ENCODE results near the gene PSMB9.

PSMB9 gene

DNA sequence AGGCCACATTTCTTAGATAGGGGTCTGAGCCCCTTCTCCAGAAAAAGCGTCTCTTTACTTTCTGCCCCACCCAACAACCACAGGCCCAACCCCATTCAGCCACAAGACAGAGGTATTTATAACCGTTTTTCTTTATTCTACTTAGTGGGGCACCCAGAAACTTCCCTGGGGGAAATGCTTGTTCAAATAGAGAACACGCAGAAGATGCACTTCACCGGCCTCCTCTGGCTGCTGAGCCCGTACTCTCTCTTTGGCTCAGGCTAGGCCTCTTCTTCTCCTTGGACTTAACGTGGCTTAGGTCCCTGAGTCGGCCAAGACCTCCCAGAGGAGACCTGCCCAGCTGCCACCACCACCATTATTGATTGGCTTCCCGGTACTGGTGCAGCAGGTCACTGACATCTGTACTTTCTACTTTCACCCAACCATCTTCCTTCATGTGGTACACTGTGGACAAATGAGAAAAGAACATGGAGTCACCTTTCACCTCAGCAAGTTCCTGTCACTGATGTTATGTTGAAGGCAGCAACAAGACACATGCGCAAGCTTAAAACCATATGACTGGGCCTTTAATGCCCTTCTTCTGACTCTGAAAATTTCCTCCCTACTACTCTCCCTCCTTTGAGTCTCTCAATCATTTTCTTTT is 13.3 kb upstream of the PSMB9 start:
- DNase-seq: peak in 1 of 5 experiments; percentile 86

DNA sequence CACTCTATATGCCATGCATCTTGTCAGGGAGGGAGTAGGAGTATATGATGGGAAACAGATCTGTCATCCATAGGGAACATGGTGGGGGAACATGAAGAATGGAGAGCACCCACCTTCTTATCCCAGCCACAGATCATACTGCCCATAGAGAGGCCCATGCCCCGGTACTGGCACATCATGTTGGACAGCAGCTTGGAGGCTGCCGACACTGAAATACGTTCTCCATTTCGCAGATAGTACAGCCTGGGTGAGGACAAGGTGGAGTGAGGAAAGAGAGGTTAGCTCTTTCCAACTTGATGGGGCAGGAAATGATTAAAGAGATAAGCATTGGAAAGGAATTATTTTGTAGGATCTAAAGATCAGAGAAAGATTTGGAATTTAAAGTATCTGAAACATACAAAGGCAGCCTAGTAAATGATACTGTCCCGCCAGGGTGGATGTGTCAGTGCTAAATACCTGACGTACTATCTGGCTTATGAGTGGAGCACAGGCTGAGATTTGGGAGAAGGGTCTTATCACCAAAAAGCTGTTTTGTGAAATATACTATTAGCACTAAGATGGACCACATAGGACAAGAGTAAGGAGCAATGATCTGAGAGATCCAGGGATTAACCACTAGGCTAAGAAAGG is 11.9 kb upstream of the PSMB9 start:
- DNase-seq: no peak

DNA sequence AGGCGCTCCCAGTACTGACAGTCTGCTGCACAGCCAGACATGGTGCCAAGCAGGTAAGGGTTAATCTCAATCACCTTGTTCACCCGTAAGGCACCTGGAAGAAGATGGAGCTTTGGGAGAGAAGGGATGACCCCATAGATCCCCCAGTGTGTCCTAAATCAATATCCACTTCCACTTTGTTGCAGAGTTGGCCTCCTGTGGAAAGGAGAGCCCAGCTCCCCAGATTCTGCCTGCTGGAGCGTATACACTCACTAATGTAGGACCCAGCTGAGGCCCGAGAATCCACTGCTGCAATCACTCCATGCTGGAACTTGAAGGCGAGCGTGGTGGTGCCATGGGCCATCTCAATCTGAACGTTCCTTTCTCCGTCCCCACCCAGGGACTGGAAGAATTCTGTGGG is 11.3 kb upstream of the PSMB9 start:
- no peak for DNase-seq

DNA sequence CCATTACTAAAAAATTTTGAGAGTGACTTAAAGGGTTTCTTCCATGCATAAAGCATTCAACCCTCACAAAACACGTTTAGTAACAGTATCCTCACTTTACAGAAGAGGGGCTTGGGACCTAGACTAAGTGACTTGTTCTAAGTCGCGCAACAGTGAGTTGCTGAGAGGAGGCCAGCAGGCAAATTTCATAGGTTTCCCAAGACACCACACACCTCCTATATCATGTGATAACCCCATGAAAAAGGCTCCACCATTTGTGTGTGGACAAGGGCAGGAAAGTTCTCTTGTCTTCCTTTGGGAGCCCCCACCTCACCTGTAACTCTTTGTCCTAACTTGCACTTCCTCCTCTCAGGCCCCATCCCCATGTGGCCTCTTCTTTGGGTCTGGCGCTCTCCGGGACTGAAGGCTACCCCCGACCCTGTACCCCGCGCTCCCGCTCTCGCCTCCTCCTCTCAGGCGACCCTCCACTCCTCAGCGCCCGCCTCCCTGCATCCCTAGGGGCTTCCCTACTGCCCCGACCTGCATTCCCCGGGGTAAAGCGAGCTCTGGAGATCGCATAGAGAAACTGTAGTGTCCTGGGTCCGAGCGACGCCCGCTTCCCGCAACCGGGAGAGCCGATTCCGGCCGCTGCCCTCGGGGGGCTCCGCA is 10.5 kb upstream of the PSMB9 start:
- DNase-seq: no peak

DNA sequence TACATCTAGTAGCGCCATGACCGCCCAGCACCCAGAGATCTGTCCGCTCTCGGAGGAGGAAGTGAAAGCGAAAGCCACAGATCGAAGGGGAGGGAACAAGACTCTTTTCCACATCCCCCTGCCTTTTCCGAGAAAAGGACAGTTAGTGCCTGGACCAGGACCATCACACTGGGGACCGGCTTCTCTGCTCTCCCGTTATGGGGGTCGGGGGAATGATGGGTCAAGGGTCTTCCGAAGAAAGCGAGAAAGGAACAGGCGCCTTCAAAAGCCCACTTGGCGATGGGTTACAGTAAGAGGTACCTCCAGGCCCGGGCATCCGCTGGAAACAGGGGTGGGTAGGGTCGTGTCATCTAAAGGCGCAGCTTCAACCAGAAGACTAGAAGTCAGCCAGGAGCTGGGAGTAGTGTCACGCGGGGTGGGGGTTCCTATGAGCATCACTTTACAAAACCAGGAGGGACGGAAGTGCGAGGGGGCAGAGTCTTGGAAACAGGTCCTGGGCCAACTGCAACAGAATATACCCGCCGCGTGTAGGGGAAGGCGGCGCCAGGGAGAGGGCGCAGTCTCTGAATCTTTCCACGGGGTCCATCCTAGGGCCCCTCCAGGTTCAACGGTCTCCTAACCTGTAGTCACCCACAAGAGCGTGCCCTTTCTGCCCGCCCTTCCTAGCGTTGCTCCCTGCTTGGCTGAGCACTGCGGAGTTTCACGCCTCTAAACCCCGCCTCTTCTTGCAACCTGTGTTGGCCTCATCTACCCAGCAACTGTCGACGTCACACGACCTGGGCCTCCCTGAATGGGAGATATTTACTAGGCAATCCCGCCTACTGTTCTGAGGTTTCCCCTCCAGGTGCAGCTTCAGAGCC is 9.8 kb upstream of the PSMB9 start, which contains the start of gene PSMB8:
Gene PSMB8 (minus strand): TSS at position 69 of the 860 bp plus-strand sequence. CDS start 51 bp downstream, at position 18.
- peak; percentile 81 to 98 (median 97) for DNase-seq

DNA sequence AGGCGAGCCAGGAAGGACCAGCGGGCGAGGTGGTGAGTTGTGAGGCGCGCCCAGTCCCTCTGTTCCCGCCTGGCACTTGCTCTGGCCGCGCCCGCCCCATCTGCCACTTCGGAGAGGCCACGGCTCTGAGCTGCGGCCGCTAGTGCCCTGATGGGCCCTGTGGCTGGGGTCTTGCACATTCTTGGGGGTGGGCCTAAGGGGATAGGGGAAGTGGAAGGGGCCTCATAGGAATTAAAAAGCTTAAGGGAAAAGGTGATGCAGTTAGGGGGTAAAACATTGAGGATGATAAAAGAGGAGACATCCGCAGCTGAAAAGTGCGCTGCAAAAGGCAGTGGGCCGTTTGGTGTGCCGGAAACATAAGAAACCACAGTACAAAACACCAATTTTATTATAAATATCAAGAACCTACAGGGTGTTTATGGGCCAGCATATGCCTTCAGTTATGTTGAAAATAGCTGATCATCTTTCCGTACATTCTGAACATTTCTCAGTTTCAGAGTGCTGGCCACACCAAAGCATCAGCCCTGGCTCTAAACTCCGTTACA is 9.1 kb upstream of the PSMB9 start:
- peak in 1 of 5 experiments; percentile 61 for DNase-seq

DNA sequence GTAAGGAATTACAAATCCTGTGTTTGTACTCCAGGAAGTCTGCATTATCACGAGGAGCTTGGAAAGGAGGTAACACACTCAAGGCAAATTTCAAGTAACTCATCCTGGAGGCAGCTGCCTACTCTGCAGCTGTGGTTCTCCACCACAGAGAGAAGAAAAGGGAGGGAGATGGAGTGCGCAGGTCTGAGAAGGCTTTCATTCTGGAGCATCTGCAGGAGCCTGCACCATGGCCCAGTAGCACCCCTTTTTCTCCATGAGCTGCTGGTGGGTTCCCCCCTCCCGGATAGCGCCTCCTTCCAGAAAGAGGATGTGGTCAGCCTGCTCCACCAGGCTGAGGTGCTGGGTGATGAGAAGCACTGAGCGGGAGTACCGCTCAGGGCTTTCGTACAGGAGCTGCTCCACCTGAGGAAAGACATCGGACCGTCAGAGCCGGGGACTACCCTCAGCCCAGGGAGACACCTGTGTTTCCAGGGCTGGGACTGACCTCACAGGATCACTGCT is 8.6 kb upstream of the PSMB9 start:
- peak in 3 of 5 experiments; percentile 36 to 77 (median 51) for DNase-seq

DNA sequence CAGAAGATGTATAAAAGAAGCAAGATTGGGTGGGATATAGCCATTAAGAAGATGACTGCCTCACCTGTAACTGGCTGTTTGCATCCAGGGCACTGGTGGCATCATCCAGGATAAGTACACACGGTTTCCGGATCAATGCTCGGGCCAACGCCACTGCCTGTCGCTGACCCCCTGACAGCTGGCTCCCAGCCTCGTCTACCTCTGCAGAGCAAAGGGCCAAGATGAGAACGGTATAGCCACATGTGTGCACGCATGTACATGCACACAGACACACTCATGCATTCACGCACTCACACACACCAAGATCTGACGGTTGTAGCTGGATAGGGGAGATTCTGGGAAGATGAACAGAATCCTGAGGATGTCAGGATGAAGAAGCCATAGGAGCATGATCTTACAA is 7.0 kb upstream of the PSMB9 start:
- DNase-seq: no peak

DNA sequence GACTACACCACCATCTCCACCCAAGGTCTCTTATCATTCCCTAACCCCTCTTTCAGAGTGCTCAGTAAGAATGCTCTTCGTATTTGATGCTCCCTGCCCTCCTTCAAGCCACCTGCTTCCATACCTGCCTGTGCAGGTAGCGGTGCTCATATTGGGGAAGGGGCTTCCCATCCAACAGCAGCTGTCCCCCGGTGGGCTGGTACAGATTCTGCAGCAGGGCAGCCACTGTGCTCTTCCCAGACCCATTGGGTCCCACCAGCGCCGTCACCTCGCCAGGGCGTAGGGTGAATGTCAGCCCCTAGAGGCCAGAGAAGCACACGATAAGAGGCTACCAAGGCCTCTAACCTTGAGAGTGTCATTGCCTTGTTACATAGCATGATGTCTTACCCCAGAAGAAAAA is 6.2 kb upstream of the PSMB9 start:
- no peak for DNase-seq

DNA sequence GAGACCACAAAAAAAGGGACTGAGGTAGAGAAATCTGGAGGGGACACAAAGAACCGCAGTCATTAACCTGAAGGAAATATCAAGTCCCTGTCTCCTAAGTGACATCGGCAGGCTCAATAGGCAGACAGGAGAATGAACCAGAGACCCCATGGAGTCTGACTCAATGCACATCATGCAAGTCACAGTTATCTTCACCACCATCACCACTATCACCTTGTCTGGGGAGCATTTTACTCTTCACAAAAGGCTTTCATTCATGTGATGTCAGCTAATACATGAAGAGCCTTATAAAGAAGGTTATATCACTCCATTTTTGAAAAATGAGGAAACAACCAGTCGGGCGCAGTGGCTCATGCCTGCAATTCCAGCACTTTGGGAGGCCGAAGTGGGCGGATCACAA is 4.9 kb upstream of the PSMB9 start:
- DNase-seq: peak in 1 of 5 experiments; percentile 66

DNA sequence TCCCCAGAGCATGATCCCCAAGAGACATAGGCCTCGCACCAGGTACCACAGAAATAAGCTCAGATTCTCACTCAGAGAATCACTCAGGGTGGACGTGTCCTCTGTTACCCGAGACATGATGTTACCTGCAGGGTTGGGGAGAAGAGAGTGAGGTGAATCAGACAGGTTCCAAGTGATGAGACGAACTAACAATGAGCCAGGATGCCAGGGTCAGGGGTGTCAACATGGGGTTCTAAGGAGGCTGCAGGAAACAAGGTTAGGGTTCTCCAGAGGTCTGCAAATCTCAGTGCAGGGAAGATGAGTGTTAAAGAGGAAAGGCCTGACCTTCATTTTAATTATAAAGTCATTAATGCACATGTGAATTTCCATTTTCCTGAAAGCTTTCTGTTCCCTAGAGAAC is 3.0 kb upstream of the PSMB9 start:
- no peak for DNase-seq

DNA sequence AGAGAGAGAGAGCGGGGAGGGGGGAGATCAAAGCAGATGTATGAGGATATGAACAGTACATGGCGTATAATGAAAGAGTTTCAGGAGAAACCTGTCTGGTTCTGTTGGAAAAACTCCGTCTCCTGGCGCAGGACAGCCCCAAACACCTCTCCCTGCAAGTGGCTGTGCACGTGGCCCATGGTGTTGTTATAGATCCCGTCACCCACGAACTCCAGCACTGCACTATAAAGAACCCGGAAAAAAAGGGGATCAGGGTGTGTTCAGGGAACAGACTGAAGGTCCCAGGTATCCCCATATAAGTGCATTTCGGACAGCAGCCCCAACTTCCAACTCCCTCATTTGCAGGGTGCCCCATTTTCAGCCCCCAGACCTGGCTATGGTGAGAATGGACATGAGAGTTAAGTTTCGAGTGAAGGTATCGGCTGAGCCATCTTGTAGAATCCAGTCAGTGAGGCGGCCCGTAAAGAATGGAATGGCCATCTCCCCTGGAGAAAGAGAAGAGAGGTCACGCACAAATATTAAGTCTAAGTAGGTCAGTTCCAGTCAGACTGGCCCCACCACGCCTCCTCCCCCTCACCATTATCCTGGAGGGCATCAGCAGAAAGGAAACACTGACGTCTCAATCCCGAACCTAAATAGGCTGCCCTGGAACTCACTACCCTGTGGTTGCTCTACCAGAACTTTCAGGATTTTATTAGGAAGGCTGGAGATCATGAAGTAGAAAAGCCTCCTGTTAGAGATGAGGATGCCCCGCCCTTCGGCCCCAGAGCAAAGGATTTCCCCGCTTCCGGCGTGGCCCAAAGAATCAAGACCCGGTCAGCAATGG is 1.8 kb upstream of the PSMB9 start:
- no peak for DNase-seq

DNA sequence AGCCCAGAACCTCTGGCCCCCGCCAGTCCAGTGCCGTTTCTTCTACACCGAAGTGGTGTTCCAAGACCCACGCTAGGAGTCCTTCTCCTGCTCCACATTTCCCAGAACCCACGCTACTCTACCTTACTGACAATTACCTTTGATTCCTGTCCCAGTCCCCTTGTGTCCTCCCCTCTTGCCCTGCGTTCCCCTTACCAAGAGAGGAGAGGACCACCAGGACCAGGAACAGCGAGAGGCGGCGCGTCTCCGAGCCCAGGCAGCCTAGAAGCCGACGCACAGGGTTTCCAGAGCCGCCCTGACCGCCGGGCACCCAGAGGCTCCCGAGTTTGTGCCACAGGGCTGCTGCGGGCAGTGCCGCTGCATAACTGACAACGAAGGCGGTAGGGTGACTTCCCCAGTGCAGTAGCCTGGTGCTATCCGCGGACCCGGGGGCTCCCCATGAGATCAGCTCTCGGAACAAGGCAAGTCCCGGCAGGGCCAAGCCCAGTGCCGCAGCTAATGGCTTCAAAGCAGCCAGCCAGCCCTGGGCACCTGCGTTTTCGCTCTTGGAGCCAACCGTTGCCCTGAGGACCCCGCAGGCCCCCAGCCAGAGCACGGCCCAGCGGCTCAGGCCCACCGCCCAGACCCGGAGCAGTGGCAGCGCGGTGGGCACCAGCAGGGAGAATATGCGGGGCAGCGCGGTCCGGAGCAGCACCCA is 1.0 kb upstream of the PSMB9 start:
- peak in 3 of 5 experiments; percentile 49 to 54 (median 53) for DNase-seq

DNA sequence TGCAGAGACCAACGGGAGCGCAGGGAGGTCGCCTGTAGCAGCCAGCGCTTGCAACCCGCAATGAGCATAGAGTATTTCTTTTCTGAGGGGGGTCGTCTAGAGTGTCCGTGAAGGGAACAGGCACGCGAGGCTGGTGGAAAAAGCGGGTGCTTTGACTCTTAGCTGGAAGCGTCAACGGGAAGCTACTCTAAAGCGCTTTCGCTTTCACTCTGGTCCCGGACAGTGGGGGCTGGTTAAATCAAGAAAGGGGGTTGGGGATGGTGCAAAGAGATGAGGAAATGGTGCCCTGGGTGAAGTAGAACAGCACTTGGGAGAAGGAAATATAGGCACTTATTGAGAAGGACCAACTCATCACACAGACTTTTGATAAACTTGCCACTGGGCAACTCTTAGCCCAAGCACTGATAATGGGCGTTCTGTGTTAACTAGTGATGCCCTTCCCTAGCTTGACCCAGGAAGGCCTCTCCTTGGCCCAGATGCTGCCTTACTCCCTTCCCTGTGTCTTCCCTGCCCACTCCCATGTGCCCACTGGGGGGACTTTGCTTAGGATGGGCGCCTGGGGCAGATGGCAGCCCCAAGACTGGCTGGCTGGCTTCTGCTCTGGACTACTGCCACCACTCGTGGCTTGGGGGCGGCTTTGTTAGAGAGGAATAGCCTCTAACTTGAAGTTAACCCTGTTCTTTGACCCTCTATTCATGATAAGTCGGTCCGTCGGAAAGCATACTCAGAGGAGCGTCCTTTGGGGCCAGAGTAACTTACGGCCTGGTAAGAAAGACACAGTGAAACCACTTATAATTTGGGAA is 585 bp downstream of the PSMB9 start:
- peak in 3 of 5 experiments; percentile 47 to 75 (median 57) for DNase-seq

DNA sequence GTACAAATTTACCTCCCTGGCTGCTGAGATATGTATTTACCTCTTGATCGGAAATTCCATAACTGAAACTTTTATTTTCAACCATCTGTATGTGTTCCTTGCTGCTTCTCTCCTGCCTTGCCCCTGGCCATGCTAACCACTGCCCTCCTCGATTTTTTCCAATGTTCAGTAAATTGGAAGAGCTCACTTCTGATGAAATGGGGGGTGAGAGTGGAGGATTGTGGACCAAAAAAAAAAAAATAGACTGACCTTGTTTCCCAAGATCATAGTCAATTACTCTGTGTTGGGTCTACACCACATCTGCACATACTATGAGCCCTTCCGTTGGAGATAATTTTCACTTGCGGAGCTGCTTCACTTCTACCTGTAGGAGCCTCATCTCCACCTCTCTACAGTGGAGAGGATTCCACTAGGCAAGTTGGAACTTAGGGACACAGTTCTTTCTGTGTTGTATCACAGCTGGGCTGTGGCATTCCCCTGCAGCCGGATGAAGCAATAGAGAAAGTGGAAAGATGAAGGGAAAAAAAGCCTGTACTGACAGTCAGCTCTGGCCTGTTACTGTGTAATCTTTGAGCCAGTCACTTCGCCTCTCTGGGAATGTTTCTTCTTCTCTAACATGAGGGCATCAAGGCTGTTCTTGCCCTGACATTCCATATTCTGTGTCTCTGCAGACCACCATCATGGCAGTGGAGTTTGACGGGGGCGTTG is 1.6 kb downstream of the PSMB9 start:
- no peak for DNase-seq

DNA sequence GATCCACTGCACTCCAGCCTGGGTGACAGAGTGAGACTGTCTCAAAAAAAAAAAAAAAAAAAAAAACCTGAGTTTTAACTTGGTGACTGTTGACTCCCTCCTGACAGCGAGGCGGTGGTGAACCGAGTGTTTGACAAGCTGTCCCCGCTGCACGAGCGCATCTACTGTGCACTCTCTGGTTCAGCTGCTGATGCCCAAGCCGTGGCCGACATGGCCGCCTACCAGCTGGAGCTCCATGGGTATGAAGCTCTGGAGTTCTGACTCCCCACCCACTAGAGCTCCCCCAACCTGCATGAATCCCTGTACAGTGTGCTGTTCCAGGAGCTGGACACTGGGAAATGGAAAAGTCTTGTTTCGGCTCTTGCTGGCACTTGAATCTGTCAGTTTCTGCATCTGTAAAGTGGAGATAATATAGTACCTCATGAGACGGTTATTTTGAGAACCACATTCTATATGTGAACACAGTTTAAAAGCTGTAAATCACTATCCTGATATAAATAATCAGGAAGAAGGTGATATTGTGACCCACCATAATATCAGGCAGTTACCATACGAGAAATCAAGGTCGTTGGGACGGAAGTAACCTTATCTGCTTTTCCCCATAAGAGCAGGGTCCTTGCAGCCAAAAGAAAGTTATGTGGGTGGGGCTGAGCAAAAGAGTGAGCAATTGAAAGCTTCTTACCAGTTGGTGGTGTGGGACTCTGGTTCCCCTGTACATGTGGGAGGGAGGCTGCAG is 3.3 kb downstream of the PSMB9 start:
- no peak for DNase-seq

DNA sequence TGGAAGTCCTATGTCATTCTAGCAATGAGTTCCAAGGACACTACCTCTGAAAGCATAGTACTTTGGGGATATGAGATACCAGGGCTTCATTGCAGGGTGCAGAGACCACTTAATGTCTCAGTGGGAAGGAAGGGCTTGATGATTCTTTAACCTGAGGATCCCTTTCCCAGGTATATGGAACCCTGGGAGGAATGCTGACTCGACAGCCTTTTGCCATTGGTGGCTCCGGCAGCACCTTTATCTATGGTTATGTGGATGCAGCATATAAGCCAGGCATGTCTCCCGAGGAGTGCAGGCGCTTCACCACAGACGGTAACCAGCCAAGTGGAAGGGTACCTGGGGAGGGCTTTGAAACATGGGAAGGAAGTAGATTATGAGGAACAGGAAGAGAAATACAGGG is 4.2 kb downstream of the PSMB9 start:
- DNase-seq: no peak

DNA sequence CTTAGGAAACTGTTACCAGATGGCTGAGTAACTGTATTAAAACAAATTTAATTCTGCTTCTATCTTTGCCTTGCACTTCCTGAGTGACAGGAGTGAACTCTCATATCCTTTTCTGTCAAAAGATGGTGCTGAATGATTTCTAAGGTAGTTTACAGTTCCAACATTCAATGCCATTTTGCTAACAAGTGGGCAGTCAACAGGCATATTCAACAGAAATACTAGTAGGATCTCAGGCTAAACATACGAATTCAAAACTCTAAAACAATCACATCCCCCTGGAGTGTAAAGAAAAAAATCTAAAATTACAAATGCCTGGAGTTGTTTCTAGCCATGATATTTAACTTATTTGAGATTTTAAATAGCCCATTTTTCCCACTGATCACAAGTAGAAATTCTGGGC is 6.7 kb downstream of the PSMB9 start:
- DNase-seq: no peak

DNA sequence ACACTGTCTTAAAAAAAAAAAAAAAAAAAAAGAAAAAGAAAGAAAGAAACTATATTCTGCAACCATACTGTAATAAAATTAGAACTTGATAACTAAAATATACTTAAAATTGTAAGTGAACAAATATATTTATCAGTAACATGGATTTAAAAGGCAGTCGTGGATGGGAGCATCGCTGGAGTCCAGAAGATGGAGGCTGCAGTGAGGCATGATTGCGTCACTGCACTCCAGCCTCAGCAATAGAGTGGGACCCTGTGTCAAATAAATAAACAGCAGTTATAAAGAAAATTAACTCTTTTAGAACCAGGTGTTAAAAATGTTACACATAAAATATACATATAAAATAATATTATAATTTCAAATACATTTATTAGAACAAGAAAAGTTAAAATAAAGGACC is 8.7 kb downstream of the PSMB9 start:
- DNase-seq: no peak

All from T-helper 2 cell (primary cell).